Stimulated activated CD8-positive, alpha-beta memory T cell treated with anti-CD3 and anti-CD28 coated beads, Interleukin-12 subunit alpha, Interleukin-12 subunit beta, amount 100 ng/mL, for 4 hours (primary cell): Measurements from ENCODE around the gene TFAP2B.

Experiments used
- DNase-seq: peaks from one replicate; pipeline ENCODE4 v3.0.0-alpha.2; 2020; ENCODE audit warnings: low read depth

Gene TFAP2B

GRCh38 chr6:50825375-50826036 is 6.8 kb downstream of the TFAP2B start:
- no peak for DNase-seq

GRCh38 chr6:50826037-50826761 is 7.5 kb downstream of the TFAP2B start:
- DNase-seq: no peak

- DNase-seq: no peak
Observed at GRCh38 chr6:50826803-50827202, 8.1 kb downstream of the TFAP2B start.

- no peak for DNase-seq
Observed at GRCh38 chr6:50829049-50829448, 10.4 kb downstream of the TFAP2B start.

- DNase-seq: no peak
Observed at GRCh38 chr6:50829898-50830444, 11.3 kb downstream of the TFAP2B start.

- DNase-seq: no peak
Observed at GRCh38 chr6:50831186-50831585, 12.5 kb downstream of the TFAP2B start.

GRCh38 chr6:50832912-50833311 is 14.2 kb downstream of the TFAP2B start:
- DNase-seq: no peak

- DNase-seq: no peak
Observed at GRCh38 chr6:50834929-50835410, 16.3 kb downstream of the TFAP2B start.

GRCh38 chr6:50836231-50836630 is 17.6 kb downstream of the TFAP2B start:
- DNase-seq: no peak

GRCh38 chr6:50837589-50838445 is 19.1 kb downstream of the TFAP2B start:
- DNase-seq: no peak

GRCh38 chr6:50840112-50840810 is 21.6 kb downstream of the TFAP2B start:
- no peak for DNase-seq

GRCh38 chr6:50840811-50841192 is 22.1 kb downstream of the TFAP2B start:
- no peak for DNase-seq

- DNase-seq: no peak
Observed at GRCh38 chr6:50842446-50842845, 23.8 kb downstream of the TFAP2B start.

GRCh38 chr6:50842861-50843384 is 24.3 kb downstream of the TFAP2B start:
- DNase-seq: no peak

GRCh38 chr6:50843842-50844241 is 25.2 kb downstream of the TFAP2B start:
- no peak for DNase-seq

GRCh38 chr6:50845499-50846143 is 26.9 kb downstream of the TFAP2B start:
- DNase-seq: no peak

- DNase-seq: no peak
Observed at GRCh38 chr6:50846144-50846851, 27.6 kb downstream of the TFAP2B start.

- no peak for DNase-seq
Observed at GRCh38 chr6:50846852-50847155, 28.1 kb downstream of the TFAP2B start.

- no peak for DNase-seq
Observed at GRCh38 chr6:50847890-50848594, 29.4 kb downstream of the TFAP2B start.
